Measurements from ENCODE around the gene ADAMTS19.

Gene ADAMTS19

GRCh38 chr5:129768735-129769134, 308.6 kb downstream of the ADAMTS19 start:
- Mint-ChIP-seq H3K36me3 (ENCODE audit: low read depth) (no peaks in the 10 kb centered on the region), H3K27me3 (peaks cover 4% of the 10 kb centered on the region), H3K27ac (no peak overlapping the region), H3K4me1 (ENCODE audit: low read depth) (peaks cover 2% of the 10 kb centered on the region), H3K4me3 (no peak overlapping the region), H3K9me3 (no peaks in the 10 kb centered on the region)
- no peak for DNase-seq

GRCh38 chr5:129770024-129770820, 310.1 kb downstream of the ADAMTS19 start:
- peaks cover 2% of the 10 kb centered on the region for H3K4me1 Mint-ChIP-seq (ENCODE audit: low read depth)
- H3K27me3 Mint-ChIP-seq, result peaks cover 4% of the 10 kb centered on the region
- no peak overlapping the region for H3K27ac Mint-ChIP-seq
- no peaks in the 10 kb centered on the region for H3K36me3 Mint-ChIP-seq (ENCODE audit: low read depth)
- H3K9me3 Mint-ChIP-seq, result no peaks in the 10 kb centered on the region
- no peak for DNase-seq
- H3K4me3 Mint-ChIP-seq, result no peak overlapping the region

- H3K4me1 Mint-ChIP-seq (ENCODE audit: low read depth), result peaks cover 2% of the 10 kb centered on the region
- peak; percentile 37 for DNase-seq
- H3K36me3 Mint-ChIP-seq (ENCODE audit: low read depth), result no peaks in the 10 kb centered on the region
- H3K9me3 Mint-ChIP-seq, result no peaks in the 10 kb centered on the region
- peaks cover 4% of the 10 kb centered on the region for H3K27me3 Mint-ChIP-seq
- no peak overlapping the region for H3K4me3 Mint-ChIP-seq
- no peak overlapping the region for H3K27ac Mint-ChIP-seq
Observed at GRCh38 chr5:129771058-129771838, 311.1 kb downstream of the ADAMTS19 start.

GRCh38 chr5:129773376-129773775, 313.3 kb downstream of the ADAMTS19 start:
- H3K36me3 Mint-ChIP-seq (ENCODE audit: low read depth), result no peaks in the 10 kb centered on the region
- H3K27me3 Mint-ChIP-seq, result no peaks in the 10 kb centered on the region
- H3K4me3 Mint-ChIP-seq, result no peak overlapping the region

GRCh38 chr5:129781594-129781993, 321.5 kb downstream of the ADAMTS19 start:
- Mint-ChIP-seq H3K27ac (no peak overlapping the region), H3K36me3 (ENCODE audit: low read depth) (no peaks in the 10 kb centered on the region), H3K4me1 (ENCODE audit: low read depth) (no peaks in the 10 kb centered on the region), H3K27me3 (peaks cover 10% of the 10 kb centered on the region), H3K4me3 (no peak overlapping the region), H3K9me3 (no peaks in the 10 kb centered on the region)
- no peak for DNase-seq

More at GRCh38 chr5:129773376-129773775, 313.3 kb downstream of the ADAMTS19 start:
- no peak for DNase-seq
- H3K27ac Mint-ChIP-seq, result no peak overlapping the region
- no peaks in the 10 kb centered on the region for H3K9me3 Mint-ChIP-seq
- no peaks in the 10 kb centered on the region for H3K4me1 Mint-ChIP-seq (ENCODE audit: low read depth)
